Measurements from ENCODE around the gene ABI1. TPM values are rescaled to one million over a fixed set of nuclear protein-coding genes. Genes with fewer than 3 reads are reported as not detected.

ABI1 gene
- total RNA-seq, 2 donors from 2014 or later = 20.3 to 27.7 TPM

- H3K9me3 ChIP-seq = no peaks in the 10 kb centered on the region
- no peak overlapping the region for H3K4me3 ChIP-seq
- H3K27me3 ChIP-seq = no peaks in the 10 kb centered on the region
- DNase-seq (ENCODE audit: low spot score) = no peak
- H3K4me1 ChIP-seq = no peaks in the 10 kb centered on the region
- peaks cover 18% of the 10 kb centered on the region for H3K36me3 ChIP-seq
- peak; percentile 64 to 88 for TF ChIP-seq CTCF (IDR thresholded peaks at IDR 0.05)
- no peak overlapping the region for H3K27ac ChIP-seq
Measured at GRCh38 chr10:26725837-26726727, 134.7 kb downstream of the ABI1 start.

- Histone ChIP-seq H3K9me3 (no peaks in the 10 kb centered on the region), H3K4me1 (no peaks in the 10 kb centered on the region), H3K36me3 (peaks cover 12% of the 10 kb centered on the region), H3K4me3 (no peak overlapping the region), H3K27ac (no peak overlapping the region), H3K27me3 (no peaks in the 10 kb centered on the region)
- no peak for DNase-seq (ENCODE audit: low spot score)
- no peak for TF ChIP-seq CTCF (IDR thresholded peaks at IDR 0.05)
Measured at GRCh38 chr10:26723016-26723415, 137.7 kb downstream of the ABI1 start.

GRCh38 chr10:26721561-26721960 lies 139.2 kb downstream of the ABI1 start:
- Histone ChIP-seq H3K27ac (no peak overlapping the region), H3K36me3 (peaks cover 21% of the 10 kb centered on the region), H3K27me3 (no peaks in the 10 kb centered on the region), H3K9me3 (no peaks in the 10 kb centered on the region), H3K4me3 (no peak overlapping the region), H3K4me1 (no peaks in the 10 kb centered on the region)
- TF ChIP-seq CTCF (IDR thresholded peaks at IDR 0.05) = no peak
- DNase-seq (ENCODE audit: low spot score) = no peak

- H3K27me3 ChIP-seq = no peaks in the 10 kb centered on the region
- no peaks in the 10 kb centered on the region for H3K4me1 ChIP-seq
- no peaks in the 10 kb centered on the region for H3K9me3 ChIP-seq
- H3K4me3 ChIP-seq = no peak overlapping the region
- H3K27ac ChIP-seq = no peak overlapping the region
- no peak for DNase-seq (ENCODE audit: low spot score)
- H3K36me3 ChIP-seq = peaks cover 11% of the 10 kb centered on the region
- TF ChIP-seq CTCF (IDR thresholded peaks at IDR 0.05) = no peak
Measured at GRCh38 chr10:26717476-26717875, 143.3 kb downstream of the ABI1 start.

GRCh38 chr10:26715137-26715487 lies 145.6 kb downstream of the ABI1 start:
- Histone ChIP-seq H3K27ac (no peak overlapping the region), H3K36me3 (peaks cover 19% of the 10 kb centered on the region), H3K27me3 (no peaks in the 10 kb centered on the region), H3K9me3 (no peaks in the 10 kb centered on the region), H3K4me1 (no peaks in the 10 kb centered on the region), H3K4me3 (no peak overlapping the region)
- TF ChIP-seq CTCF (IDR thresholded peaks at IDR 0.05) = no peak
- DNase-seq (ENCODE audit: low spot score) = no peak

Data from right atrium auricular region (tissue), 2 donors.